Measurements from ENCODE around the gene ZNF816.

ZNF816 gene

GRCh38 chr19:52987221-52987620 lies 24.5 kb upstream of the ZNF816 start:
- no peak for TF ChIP-seq USF1 (IDR thresholded peaks at IDR 0.05)
- TF ChIP-seq EGR1 (IDR thresholded peaks at IDR 0.05) = no peak
- TF ChIP-seq CREB1 (IDR thresholded peaks at IDR 0.05; ENCODE audit: low read depth) = no peak
- no peak for TF ChIP-seq NFIC (IDR thresholded peaks at IDR 0.05)
- TF ChIP-seq TCF12 (IDR thresholded peaks at IDR 0.05; ENCODE audit: low read depth) = no peak
- no peak for TF ChIP-seq ZBTB7A (IDR thresholded peaks at IDR 0.05; ENCODE audit: low read depth)
- no peak for TF ChIP-seq MAX (IDR thresholded peaks at IDR 0.05)
- TF ChIP-seq EP300 (IDR thresholded peaks at IDR 0.05; ENCODE audit: borderline replicate concordance) = no peak
- TF ChIP-seq REST (IDR thresholded peaks at IDR 0.05; ENCODE audit: low read depth) = no peak
- no peak for TF ChIP-seq CEBPB (IDR thresholded peaks at IDR 0.05)
- TF ChIP-seq FOXM1 (IDR thresholded peaks at IDR 0.05; ENCODE audit: borderline replicate concordance, low read depth) = no peak
- no peak for TF ChIP-seq TEAD4 (IDR thresholded peaks at IDR 0.05)
- no peak for TF ChIP-seq TAF1 (IDR thresholded peaks at IDR 0.05; ENCODE audit: low read depth)
- no peak for TF ChIP-seq YY1 (IDR thresholded peaks at IDR 0.05; ENCODE audit: low read depth)
- no peak for TF ChIP-seq RAD21 (IDR thresholded peaks at IDR 0.05; ENCODE audit: low read depth)

- TF ChIP-seq FOXM1 (IDR thresholded peaks at IDR 0.05; ENCODE audit: borderline replicate concordance, low read depth) = no peak
- no peak for TF ChIP-seq TAF1 (IDR thresholded peaks at IDR 0.05; ENCODE audit: low read depth)
- no peak for TF ChIP-seq USF1 (IDR thresholded peaks at IDR 0.05)
- TF ChIP-seq REST (IDR thresholded peaks at IDR 0.05; ENCODE audit: low read depth) = no peak
- no peak for TF ChIP-seq EGR1 (IDR thresholded peaks at IDR 0.05)
- no peak for TF ChIP-seq YY1 (IDR thresholded peaks at IDR 0.05; ENCODE audit: low read depth)
- no peak for TF ChIP-seq NFIC (IDR thresholded peaks at IDR 0.05)
- TF ChIP-seq ZBTB7A (IDR thresholded peaks at IDR 0.05; ENCODE audit: low read depth) = no peak
- no peak for TF ChIP-seq TEAD4 (IDR thresholded peaks at IDR 0.05)
These were observed 18.6 kb upstream of the ZNF816 start for GRCh38 chr19:52981329-52981728.

- no peak for TF ChIP-seq CEBPB (IDR thresholded peaks at IDR 0.05)
- no peak for TF ChIP-seq ZBTB7A (IDR thresholded peaks at IDR 0.05; ENCODE audit: low read depth)
- no peak for TF ChIP-seq YY1 (IDR thresholded peaks at IDR 0.05; ENCODE audit: low read depth)
- no peak for TF ChIP-seq USF1 (IDR thresholded peaks at IDR 0.05)
- TF ChIP-seq TCF12 (IDR thresholded peaks at IDR 0.05; ENCODE audit: low read depth) = no peak
- TF ChIP-seq EP300 (IDR thresholded peaks at IDR 0.05; ENCODE audit: borderline replicate concordance) = no peak
- TF ChIP-seq EGR1 (IDR thresholded peaks at IDR 0.05) = no peak
- TF ChIP-seq MAX (IDR thresholded peaks at IDR 0.05) = no peak
- no peak for TF ChIP-seq CREB1 (IDR thresholded peaks at IDR 0.05; ENCODE audit: low read depth)
- no peak for TF ChIP-seq FOXM1 (IDR thresholded peaks at IDR 0.05; ENCODE audit: borderline replicate concordance, low read depth)
- no peak for TF ChIP-seq TAF1 (IDR thresholded peaks at IDR 0.05; ENCODE audit: low read depth)
- no peak for TF ChIP-seq TEAD4 (IDR thresholded peaks at IDR 0.05)
- no peak for TF ChIP-seq RAD21 (IDR thresholded peaks at IDR 0.05; ENCODE audit: low read depth)
- TF ChIP-seq REST (IDR thresholded peaks at IDR 0.05; ENCODE audit: low read depth) = no peak
- no peak for TF ChIP-seq NFIC (IDR thresholded peaks at IDR 0.05)
These were observed 5.1 kb upstream of the ZNF816 start for GRCh38 chr19:52967772-52968171.

GRCh38 chr19:52963247-52963618 lies 552 bp upstream of the ZNF816 start:
- TF ChIP-seq TEAD4 (IDR thresholded peaks at IDR 0.05) (no peak), FOXM1 (IDR thresholded peaks at IDR 0.05; ENCODE audit: borderline replicate concordance, low read depth) (no peak), ZBTB7A (IDR thresholded peaks at IDR 0.05; ENCODE audit: low read depth) (no peak), REST (IDR thresholded peaks at IDR 0.05; ENCODE audit: low read depth) (no peak), CREB1 (IDR thresholded peaks at IDR 0.05; ENCODE audit: low read depth) (no peak), YY1 (IDR thresholded peaks at IDR 0.05; ENCODE audit: low read depth) (no peak), CEBPB (IDR thresholded peaks at IDR 0.05) (no peak), EGR1 (IDR thresholded peaks at IDR 0.05) (no peak), EP300 (IDR thresholded peaks at IDR 0.05; ENCODE audit: borderline replicate concordance) (no peak), USF1 (IDR thresholded peaks at IDR 0.05) (no peak), TCF12 (IDR thresholded peaks at IDR 0.05; ENCODE audit: low read depth) (no peak), RAD21 (IDR thresholded peaks at IDR 0.05; ENCODE audit: low read depth) (no peak), NFIC (IDR thresholded peaks at IDR 0.05) (no peak), MAX (IDR thresholded peaks at IDR 0.05) (no peak), TAF1 (IDR thresholded peaks at IDR 0.05; ENCODE audit: low read depth) (no peak)
